ENCODE measurements around the gene SLC2A4RG.

The SLC2A4RG gene

DNA sequence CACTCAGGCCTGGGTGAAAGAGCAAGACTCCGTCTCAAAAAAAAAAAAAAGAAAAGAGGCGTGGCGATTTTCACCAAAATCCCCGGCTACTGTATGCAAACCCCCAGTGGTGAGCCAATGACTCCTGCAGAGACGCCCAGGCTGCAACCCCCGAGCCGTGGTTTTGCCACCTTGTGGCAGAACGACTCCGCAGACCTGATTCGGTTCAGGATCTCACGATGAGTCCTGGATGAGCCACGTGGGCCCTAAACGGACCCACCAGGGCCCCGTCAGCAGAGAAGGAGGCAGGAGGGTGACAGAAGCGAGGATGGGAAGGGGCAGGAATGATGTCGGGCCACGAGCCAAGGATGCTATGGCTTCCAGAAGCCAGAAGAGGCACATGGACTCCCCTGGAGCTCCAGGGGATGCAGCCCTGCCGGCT, 42.5 kb downstream of the SLC2A4RG start:
- DNase-seq = no peak

DNA sequence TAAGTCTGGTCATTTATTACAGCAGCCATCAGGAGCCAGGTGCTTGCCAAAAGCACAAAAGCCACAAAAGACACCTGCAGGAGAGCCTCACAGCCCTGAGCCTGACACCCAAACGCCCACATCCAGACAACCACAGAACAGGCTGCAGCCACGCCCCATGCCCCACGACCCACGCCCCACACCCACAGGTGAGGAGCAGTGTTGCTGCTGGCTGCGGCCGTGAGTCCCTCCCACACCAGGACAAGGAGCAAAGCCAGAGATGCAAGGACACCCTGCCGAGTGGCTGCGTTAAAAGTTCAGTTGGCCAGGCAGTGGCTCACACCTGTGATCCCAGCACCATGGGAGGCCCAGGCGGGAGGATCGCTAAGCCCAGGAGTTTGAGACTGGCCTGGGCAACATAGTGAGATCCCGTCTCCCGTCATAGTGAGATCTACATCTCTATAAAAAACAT, 43.0 kb downstream of the SLC2A4RG start:
- no peak for DNase-seq

DNA sequence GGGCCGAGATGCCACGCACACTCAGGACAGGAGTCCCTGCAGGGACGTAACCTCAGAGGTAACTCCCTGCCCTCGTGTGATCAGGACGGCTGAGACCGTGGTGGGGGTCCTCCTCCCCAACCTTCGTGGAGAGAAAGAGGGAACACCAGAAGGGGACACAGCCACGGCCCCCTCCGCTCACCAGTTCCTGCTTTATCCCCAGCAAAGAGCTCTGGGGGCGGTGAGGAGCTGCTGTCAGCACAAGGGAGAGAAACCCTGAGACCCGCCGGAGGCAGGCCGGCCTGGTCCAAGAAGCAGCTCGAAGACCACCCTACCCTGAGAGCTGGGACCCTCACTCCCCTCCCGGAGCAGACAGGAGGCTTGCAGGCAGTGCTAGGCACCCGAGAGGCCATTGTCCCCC, 44.4 kb downstream of the SLC2A4RG start:
- no peak for DNase-seq

DNA sequence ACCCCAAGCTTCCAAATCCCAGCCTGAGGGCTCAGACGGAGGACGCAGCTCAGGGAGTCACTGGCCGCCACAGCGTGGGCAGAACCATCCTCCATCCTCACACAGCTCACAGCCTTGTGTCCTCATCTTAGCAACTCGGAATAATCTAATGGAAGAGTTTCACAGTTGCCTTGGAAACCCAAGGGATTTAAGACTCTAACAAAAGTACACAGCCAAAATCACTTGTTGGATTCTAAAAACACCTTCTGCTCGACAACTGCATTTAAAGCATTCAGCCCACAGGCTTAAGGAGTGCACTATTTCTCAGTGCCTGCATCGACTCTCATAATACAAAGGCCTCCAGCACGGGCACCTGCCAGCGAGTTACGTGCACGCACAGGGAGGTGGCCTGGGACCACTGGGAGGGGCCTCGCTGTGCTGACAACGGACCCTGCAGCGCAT, 46.1 kb downstream of the SLC2A4RG start:
- DNase-seq = no peak

- no peak for DNase-seq
These were observed 47.7 kb downstream of the SLC2A4RG start for GRCh38 chr20:63787302-63787701.

DNA sequence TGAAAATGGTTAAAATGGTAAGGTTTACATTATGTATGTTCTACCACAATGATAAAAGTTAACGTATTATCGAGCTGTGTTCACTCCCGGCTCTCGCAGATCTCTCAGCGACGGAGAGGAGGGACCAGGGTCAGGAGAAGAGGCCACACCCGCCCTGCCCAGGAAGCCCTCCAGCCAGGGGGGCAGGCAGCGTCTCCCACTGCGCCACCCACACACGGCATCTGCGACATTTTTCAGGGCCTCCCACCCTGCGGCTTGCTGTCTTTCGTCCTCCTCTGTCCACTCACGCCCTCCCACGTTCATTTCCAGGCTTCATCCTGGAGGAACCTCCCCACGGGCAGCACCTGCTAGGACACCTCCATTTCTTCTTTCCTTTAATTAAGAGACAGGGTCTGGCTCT, 48.2 kb downstream of the SLC2A4RG start:
- DNase-seq = no peak

DNA sequence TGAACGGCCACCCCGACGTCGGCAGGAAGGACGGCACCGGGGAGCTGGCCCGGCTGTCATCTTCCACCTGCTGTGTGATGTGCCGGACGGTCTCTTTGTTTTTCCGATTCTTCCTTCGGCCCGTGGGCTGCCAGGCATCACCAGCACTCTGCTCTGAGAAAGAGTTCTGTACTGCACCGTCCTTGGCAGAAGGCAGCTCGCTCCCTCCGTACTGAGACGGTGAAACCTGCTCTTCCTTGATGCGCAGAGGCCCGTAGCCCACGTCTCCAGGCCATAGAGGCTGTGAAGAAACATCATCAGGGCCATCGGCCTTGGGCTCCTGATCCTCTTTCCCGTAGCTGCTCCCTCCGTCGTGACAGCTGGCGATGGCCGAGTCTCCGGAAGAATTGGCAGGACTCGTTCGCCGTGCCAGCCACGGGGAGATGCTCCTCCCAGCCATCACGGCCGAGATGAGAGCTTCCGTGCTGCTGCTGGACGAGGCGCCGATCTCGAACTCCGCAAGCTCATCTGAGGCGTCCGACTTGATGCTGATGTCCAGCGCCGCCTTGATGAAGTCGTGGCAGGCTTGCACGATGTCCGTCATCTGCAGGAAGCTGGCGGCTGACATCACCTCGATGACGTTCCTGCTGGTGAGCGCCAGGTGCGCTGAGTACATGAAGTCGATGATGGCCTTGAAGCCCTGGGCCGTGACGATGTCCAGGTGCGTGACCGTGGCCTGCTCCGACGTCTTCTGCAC, 50.4 kb downstream of the SLC2A4RG start:
- DNase-seq = no peak

DNA sequence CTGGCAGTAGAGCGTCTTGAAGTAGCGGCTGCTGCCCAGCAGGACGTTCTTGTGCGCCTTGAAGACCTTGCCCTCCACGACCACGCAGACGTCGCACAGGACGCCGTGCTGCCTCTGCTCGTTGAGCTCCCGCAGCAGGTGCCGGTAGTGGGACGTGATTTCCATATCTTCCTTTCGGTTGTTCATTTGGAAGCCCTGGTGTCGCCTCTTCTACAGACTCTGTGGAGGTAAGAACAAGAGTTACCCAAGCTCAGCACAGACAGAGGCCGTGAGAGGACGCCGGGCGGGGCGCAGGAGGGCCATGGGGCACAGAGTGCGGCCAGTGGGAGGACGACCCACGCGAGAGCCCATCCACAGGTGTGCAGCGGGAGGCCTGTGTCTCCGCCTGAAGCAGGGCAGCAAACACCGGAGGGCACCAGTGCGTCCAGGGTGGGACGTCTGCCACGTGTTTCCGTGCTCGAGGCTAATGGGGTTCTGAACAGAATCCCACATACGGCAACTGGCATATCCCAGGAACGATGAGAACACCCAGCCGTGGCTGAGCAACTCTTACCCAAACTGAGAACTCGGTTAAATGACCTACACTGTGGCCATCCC, 51.1 kb downstream of the SLC2A4RG start:
- no peak for DNase-seq

DNA sequence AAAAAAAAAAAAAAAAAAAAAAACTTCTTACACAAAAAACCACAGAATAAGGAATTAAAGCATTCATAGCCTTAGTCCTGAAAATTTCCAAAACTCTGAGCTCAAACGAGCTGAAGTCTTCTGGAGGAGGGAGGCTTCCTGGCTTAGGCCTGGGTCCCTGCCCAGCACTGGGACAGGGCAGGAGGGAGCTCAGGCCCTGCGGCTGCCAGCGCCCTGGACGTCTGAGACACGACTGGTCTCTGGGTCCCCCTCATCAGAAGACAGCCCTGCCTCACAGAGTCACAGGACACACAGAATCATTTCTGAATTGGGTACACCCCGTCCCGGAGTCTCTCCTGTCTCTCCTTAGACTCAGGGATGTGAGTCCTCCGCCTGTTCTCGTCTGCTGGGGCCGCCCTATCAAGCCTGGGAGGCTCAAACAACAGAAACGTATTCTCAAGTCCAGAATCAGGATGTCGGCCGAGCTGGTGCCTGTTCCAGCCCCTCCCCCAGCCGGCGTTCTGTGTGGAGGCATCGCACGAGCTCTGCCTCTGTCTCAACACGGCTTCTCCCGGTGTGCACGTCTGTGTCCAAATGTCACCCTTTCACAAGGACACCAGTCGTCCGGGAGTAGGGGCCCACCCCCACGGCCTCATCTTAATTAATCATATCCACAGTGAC, 52.1 kb downstream of the SLC2A4RG start:
- DNase-seq = no peak

DNA sequence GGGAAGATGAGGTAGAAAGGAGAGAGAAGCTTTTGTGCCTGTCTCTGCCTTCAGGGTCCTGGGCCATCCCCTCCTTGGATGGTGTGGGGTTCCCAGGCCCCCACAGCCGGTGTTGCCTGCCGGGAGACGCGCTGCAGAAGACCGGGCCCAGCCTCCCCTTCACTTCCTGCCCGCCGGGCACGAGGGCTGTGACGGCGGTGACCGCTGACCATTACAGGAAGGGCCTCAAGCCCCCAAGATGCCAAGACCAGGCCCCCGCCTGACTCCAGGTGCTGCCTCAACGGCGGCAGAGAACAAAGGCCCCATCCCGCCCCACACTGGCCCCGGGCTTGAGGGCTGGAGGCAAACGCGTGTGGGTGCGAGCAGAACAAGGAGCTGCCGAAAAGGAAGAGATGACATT, 53.3 kb downstream of the SLC2A4RG start:
- DNase-seq = no peak
